ENCODE data around the gene EPOP. TPM values are rescaled to one million over a fixed set of nuclear protein-coding genes. Genes with fewer than 3 reads are reported as not detected.

EPOP gene
- total and polyA plus RNA-seq, 4 donors: 0.32 to 1.9 (median 1.1) TPM

DNA sequence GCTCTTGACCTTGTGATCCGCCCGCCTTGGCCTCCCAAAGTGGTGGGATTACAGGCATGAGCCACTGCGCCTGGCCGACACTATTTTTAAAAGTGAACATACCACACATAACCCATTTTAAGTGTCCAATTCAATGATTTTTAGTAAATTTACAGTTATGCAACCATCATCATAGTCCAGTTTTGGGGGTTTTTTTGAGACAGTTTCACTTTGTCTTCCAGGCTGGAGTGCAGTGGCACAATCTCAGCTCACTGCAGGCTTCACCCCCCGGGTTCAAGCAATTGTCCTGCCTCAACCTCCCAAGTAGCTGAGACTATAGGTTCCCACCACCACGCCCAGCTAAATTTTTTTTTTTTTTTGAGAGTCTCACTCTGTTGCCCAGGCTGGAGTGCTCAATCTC lies 3.1 kb upstream of the EPOP start:
- Histone ChIP-seq H3K36me3 (ENCODE audit: control insufficient read depth in 4 of 4, insufficient read depth in 3 of 4, low read depth in 1 of 4, low read length in 3 of 4) (no peaks in the 10 kb centered on the region), H3K9ac (ENCODE audit: low read depth in 1 of 2, low read length in 2 of 2) (no peak overlapping the region), H3K4me1 (ENCODE audit: control insufficient read depth in 4 of 4, insufficient read depth in 4 of 4, low read length in 3 of 4) (peaks cover 7 to 20% (median 11%) of the 10 kb centered on the region in 4 donors), H3K27ac (ENCODE audit: low read depth in 1 of 2, low read length in 2 of 2) (no peak overlapping the region), H3K9me3 (ENCODE audit: control insufficient read depth in 4 of 4, low read length in 3 of 4) (no peaks in the 10 kb centered on the region), H3K4me3 (ENCODE audit: low read depth in 1 of 3, low read length in 3 of 3) (no peak overlapping the region), H3K27me3 (ENCODE audit: control insufficient read depth in 4 of 4, insufficient read depth in 4 of 4, low read length in 3 of 4) (no peaks in the 10 kb centered on the region)
- 82% methylated on average over 6 of the region's 6 CpGs for WGBS
- DNase-seq (ENCODE audit: low spot score): no peak
- TF ChIP-seq, protein P1, sequence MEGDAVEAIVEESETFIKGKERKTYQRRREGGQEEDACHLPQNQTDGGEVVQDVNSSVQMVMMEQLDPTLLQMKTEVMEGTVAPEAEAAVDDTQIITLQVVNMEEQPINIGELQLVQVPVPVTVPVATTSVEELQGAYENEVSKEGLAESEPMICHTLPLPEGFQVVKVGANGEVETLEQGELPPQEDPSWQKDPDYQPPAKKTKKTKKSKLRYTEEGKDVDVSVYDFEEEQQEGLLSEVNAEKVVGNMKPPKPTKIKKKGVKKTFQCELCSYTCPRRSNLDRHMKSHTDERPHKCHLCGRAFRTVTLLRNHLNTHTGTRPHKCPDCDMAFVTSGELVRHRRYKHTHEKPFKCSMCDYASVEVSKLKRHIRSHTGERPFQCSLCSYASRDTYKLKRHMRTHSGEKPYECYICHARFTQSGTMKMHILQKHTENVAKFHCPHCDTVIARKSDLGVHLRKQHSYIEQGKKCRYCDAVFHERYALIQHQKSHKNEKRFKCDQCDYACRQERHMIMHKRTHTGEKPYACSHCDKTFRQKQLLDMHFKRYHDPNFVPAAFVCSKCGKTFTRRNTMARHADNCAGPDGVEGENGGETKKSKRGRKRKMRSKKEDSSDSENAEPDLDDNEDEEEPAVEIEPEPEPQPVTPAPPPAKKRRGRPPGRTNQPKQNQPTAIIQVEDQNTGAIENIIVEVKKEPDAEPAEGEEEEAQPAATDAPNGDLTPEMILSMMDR (IDR thresholded peaks at IDR 0.05; ENCODE audit: low read depth, low read length, missing input control): no peak
- TF ChIP-seq GABPA (IDR thresholded peaks at IDR 0.05 in 1 of 2, conservative IDR thresholded peaks at IDR 0.05 in 1 of 2) (no peak), HNF4A (conservative IDR thresholded peaks at IDR 0.05) (no peak), FOXA1 (IDR thresholded peaks at IDR 0.05) (no peak), RAD21 (IDR thresholded peaks at IDR 0.05) (no peak), RXRA (IDR thresholded peaks at IDR 0.05) (no peak), TAF1 (conservative IDR thresholded peaks at IDR 0.05) (no peak), HNF4G (IDR thresholded peaks at IDR 0.05) (no peak), SP1 (IDR thresholded peaks at IDR 0.05) (no peak), JUND (IDR thresholded peaks at IDR 0.05) (no peak)
- TF ChIP-seq, protein P2, sequence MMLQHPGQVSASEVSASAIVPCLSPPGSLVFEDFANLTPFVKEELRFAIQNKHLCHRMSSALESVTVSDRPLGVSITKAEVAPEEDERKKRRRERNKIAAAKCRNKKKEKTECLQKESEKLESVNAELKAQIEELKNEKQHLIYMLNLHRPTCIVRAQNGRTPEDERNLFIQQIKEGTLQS (IDR thresholded peaks at IDR 0.05): no peak
- TF ChIP-seq, protein P3, sequence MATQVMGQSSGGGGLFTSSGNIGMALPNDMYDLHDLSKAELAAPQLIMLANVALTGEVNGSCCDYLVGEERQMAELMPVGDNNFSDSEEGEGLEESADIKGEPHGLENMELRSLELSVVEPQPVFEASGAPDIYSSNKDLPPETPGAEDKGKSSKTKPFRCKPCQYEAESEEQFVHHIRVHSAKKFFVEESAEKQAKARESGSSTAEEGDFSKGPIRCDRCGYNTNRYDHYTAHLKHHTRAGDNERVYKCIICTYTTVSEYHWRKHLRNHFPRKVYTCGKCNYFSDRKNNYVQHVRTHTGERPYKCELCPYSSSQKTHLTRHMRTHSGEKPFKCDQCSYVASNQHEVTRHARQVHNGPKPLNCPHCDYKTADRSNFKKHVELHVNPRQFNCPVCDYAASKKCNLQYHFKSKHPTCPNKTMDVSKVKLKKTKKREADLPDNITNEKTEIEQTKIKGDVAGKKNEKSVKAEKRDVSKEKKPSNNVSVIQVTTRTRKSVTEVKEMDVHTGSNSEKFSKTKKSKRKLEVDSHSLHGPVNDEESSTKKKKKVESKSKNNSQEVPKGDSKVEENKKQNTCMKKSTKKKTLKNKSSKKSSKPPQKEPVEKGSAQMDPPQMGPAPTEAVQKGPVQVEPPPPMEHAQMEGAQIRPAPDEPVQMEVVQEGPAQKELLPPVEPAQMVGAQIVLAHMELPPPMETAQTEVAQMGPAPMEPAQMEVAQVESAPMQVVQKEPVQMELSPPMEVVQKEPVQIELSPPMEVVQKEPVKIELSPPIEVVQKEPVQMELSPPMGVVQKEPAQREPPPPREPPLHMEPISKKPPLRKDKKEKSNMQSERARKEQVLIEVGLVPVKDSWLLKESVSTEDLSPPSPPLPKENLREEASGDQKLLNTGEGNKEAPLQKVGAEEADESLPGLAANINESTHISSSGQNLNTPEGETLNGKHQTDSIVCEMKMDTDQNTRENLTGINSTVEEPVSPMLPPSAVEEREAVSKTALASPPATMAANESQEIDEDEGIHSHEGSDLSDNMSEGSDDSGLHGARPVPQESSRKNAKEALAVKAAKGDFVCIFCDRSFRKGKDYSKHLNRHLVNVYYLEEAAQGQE (IDR thresholded peaks at IDR 0.05): no peak
- TF ChIP-seq, protein P4, sequence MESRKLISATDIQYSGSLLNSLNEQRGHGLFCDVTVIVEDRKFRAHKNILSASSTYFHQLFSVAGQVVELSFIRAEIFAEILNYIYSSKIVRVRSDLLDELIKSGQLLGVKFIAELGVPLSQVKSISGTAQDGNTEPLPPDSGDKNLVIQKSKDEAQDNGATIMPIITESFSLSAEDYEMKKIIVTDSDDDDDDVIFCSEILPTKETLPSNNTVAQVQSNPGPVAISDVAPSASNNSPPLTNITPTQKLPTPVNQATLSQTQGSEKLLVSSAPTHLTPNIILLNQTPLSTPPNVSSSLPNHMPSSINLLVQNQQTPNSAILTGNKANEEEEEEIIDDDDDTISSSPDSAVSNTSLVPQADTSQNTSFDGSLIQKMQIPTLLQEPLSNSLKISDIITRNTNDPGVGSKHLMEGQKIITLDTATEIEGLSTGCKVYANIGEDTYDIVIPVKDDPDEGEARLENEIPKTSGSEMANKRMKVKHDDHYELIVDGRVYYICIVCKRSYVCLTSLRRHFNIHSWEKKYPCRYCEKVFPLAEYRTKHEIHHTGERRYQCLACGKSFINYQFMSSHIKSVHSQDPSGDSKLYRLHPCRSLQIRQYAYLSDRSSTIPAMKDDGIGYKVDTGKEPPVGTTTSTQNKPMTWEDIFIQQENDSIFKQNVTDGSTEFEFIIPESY (IDR thresholded peaks at IDR 0.05): no peak

DNA sequence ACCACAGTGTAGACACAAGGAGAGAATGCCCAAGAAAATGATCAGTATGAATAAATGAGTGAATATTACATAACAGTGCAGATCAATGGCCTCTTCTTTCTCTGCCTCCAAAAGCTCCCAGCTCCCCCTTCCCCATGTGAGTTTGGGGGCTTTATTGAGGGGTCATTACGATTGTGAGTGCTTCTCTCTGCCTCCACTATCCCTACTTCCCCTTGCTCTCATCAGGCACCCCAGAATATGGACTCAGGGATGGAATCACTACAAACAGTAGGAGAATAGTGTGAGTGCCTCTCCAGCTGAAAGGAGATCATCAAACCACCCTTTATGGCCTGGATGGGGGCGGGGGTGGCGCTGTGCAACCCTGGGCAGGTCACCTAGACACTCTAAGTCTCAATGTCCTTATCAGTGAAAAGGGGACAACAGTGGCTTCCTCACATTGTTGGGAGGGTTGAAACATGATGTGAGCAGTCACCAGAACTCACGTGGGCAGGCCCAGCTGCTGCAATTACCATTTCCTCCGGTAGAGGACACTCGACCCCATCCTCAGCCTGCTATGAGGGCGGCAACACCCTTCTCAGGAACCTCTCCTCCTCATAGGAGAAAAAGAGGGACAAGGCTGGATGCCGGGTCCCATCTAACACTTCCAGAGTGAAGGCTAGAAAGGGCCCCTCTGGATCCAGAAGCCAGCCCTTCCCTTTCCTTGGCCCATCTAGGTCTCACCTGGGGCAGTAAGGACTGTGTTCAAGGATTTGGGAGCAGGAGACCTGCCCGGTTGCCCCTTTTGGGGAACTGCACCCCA lies 2.1 kb upstream of the EPOP start:
- H3K9ac ChIP-seq (ENCODE audit: low read depth in 1 of 2, low read length in 2 of 2): no peak overlapping the region
- H3K36me3 ChIP-seq (ENCODE audit: control insufficient read depth in 4 of 4, insufficient read depth in 3 of 4, low read depth in 1 of 4, low read length in 3 of 4): no peaks in the 10 kb centered on the region
- DNase-seq (ENCODE audit: low spot score): peak; percentile 80
- H3K4me3 ChIP-seq (ENCODE audit: low read depth in 1 of 3, low read length in 3 of 3): no peak overlapping the region
- TF ChIP-seq, protein P2 (IDR thresholded peaks at IDR 0.05): no peak
- TF ChIP-seq NR2F2 (IDR thresholded peaks at IDR 0.05) (no peak), RAD21 (IDR thresholded peaks at IDR 0.05) (peak; percentile 97 to 98), RXRA (IDR thresholded peaks at IDR 0.05) (peak in 1 of 2 donors; percentile 21)
- TF ChIP-seq, protein P4 (IDR thresholded peaks at IDR 0.05): no peak
- TF ChIP-seq, protein P1 (IDR thresholded peaks at IDR 0.05; ENCODE audit: low read depth, low read length, missing input control): peak; percentile 99
- H3K27ac ChIP-seq (ENCODE audit: low read depth in 1 of 2, low read length in 2 of 2): peak overlapping the region in 1 of 2 donors; percentile 32
- H3K4me1 ChIP-seq (ENCODE audit: control insufficient read depth in 4 of 4, insufficient read depth in 4 of 4, low read length in 3 of 4): peaks cover 7 to 20% (median 11%) of the 10 kb centered on the region in 4 donors
- no peaks in the 10 kb centered on the region for H3K9me3 ChIP-seq (ENCODE audit: control insufficient read depth in 4 of 4, low read length in 3 of 4)
- H3K27me3 ChIP-seq (ENCODE audit: control insufficient read depth in 4 of 4, insufficient read depth in 4 of 4, low read length in 3 of 4): no peaks in the 10 kb centered on the region
- 10% methylated on average over 9 of the region's 9 CpGs for WGBS
